ENCODE data around the gene SCNN1A. TPM values are rescaled to one million over a fixed set of nuclear protein-coding genes. Genes with fewer than 3 reads are reported as not detected.

The SCNN1A gene
- total RNA-seq, 1 donor from 2014 or later = 14.3 TPM

DNA sequence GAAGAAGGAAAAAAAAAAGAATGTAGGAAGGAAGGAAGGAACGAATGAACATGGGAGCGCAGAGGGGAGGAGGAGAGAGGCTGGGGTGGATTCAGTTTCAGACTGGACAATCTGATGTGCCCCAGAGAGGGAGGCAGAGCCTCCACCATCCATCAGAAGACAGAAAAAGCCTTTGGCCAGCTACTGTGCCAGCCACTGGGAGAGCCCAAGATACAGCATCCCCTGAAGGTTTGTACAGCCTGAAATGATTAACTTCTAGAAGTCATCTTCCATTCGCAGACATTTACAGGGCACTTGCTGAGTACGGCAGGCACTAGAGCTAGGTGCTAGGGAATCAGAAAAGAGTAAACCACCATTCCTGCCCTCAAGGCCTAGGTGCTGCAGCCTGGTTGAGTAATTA lies 55.9 kb downstream of the SCNN1A start:
- Histone ChIP-seq H3K4me1 (peaks cover 5 to 15% of the 10 kb centered on the region in 2 donors), H3K9me3 (no peaks in the 10 kb centered on the region), H3K27ac (no peak overlapping the region), H3K4me3 (no peak overlapping the region), H3K27me3 (no peaks in the 10 kb centered on the region), H3K36me3 (no peaks in the 10 kb centered on the region)
- DNase-seq (ENCODE audit: low spot score in 2 of 2) = no peak
- TF ChIP-seq, protein P1, sequence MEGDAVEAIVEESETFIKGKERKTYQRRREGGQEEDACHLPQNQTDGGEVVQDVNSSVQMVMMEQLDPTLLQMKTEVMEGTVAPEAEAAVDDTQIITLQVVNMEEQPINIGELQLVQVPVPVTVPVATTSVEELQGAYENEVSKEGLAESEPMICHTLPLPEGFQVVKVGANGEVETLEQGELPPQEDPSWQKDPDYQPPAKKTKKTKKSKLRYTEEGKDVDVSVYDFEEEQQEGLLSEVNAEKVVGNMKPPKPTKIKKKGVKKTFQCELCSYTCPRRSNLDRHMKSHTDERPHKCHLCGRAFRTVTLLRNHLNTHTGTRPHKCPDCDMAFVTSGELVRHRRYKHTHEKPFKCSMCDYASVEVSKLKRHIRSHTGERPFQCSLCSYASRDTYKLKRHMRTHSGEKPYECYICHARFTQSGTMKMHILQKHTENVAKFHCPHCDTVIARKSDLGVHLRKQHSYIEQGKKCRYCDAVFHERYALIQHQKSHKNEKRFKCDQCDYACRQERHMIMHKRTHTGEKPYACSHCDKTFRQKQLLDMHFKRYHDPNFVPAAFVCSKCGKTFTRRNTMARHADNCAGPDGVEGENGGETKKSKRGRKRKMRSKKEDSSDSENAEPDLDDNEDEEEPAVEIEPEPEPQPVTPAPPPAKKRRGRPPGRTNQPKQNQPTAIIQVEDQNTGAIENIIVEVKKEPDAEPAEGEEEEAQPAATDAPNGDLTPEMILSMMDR (IDR thresholded peaks at IDR 0.05) = no peak
- intact Hi-C loops (cut with DNase I) = no loop called here

DNA sequence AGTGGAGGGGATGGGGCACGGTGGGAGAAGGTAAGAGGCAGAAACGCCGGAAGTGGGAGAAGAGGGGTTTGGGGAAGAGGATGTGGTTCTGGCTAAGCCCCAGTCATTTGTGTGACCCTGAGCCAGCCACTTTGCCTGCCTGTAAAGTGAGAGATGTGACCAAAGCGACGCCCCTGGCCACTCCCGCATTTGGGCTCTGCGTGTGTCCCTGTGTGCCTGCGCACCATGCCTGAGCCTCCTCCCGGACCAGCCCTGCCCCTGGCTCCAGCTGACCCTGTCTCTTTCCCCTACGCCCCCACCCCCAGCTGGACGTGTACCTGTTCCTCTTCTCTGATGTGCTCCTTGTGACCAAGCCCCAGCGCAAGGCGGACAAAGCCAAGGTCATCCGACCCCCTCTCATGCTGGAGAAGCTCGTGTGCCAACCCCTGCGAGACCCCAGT lies 56.9 kb downstream of the SCNN1A start:
- Histone ChIP-seq H3K9me3 (no peaks in the 10 kb centered on the region), H3K27me3 (no peaks in the 10 kb centered on the region), H3K36me3 (no peaks in the 10 kb centered on the region), H3K27ac (no peak overlapping the region), H3K4me3 (no peak overlapping the region), H3K4me1 (peaks cover 5% of the 10 kb centered on the region in 2 donors)
- no peak for DNase-seq (ENCODE audit: low spot score in 2 of 2)
- intact Hi-C loops (cut with DNase I) = no loop called here
- TF ChIP-seq, protein P1 (IDR thresholded peaks at IDR 0.05) = no peak

DNA sequence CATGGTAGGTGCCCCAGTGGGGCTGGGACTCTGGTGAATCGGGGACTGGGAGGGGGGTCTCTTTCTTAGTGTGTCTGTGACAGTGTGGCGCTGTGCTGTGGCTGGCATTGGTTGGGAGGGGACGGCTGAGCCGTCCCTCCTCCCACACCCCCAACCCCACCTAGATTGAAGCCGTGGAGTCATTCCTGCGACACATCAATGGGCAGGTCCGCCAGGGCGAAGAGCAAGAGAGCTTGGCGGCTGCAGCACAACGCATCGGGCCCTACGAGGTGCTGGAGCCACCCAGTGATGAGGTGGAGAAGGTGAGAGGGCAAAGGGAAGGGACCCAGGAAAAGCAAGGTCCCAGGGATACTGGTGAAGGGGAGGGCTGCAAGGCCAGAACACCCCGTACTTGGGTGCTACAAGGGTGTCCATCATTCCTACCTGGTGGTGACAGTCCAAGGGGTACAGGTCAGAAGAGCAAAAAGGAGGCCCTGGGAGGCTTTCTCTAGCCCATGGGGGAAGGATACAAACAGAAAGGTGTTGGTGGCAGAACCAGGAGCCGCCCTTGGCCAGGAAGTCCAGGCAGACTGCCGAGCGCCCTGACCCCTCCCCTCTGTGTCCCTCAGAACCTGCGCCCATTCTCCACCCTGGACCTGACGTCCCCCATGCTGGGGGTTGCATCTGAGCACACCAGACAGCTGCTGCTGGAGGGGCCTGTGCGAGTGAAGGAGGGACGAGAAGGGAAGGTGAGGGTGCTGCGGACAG lies 57.5 kb downstream of the SCNN1A start:
- H3K27me3 ChIP-seq = no peaks in the 10 kb centered on the region
- intact Hi-C loops (cut with DNase I) = no loop called here
- TF ChIP-seq, protein P1 (IDR thresholded peaks at IDR 0.05) = no peak
- H3K27ac ChIP-seq = no peak overlapping the region
- no peaks in the 10 kb centered on the region for H3K9me3 ChIP-seq
- no peak for DNase-seq (ENCODE audit: low spot score in 2 of 2)
- no peaks in the 10 kb centered on the region for H3K36me3 ChIP-seq
- H3K4me1 ChIP-seq = peaks cover 1 to 3% of the 10 kb centered on the region in 2 donors
- no peak overlapping the region for H3K4me3 ChIP-seq

DNA sequence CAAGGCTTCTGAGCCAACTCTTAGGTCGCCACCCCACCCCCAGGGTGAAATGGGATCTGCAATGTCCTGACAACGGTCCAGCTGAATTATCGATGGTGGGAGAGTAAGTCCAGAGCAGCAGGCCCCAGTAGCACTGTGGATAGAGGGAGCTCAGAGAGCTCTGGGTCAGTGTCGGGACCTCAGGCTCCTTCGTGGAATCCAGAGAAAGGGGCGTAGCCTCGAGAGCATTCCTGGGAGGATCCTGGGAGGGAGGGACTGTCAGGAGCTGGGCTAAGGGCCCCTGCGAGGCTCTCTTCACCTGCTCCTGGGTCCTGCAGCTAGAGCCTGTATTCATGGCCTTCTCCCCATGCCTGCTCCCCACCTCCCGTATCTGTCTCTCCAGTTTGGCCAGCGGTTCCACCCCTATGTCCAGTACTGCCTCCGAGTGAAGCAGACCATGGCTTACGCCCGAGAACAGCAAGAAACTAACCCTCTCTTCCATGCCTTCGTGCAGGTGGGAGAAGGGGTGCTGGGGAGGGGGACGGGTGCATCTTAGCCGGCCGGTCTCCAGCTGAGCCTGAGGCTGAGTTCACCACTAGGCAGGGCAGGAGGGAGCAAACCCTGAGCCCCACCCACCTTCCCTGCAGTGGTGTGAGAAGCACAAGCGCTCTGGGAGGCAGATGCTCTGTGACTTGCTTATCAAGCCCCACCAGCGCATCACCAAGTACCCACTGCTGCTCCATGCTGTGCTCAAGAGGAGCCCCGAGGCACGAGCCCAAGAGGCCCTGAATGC lies 58.3 kb downstream of the SCNN1A start:
- Histone ChIP-seq H3K4me1 (no peaks in the 10 kb centered on the region), H3K36me3 (no peaks in the 10 kb centered on the region), H3K27ac (no peak overlapping the region), H3K4me3 (no peak overlapping the region), H3K9me3 (no peaks in the 10 kb centered on the region), H3K27me3 (no peaks in the 10 kb centered on the region)
- intact Hi-C loops (cut with DNase I) = no loop called here
- no peak for DNase-seq (ENCODE audit: low spot score in 2 of 2)
- TF ChIP-seq, protein P1 (IDR thresholded peaks at IDR 0.05) = no peak

DNA sequence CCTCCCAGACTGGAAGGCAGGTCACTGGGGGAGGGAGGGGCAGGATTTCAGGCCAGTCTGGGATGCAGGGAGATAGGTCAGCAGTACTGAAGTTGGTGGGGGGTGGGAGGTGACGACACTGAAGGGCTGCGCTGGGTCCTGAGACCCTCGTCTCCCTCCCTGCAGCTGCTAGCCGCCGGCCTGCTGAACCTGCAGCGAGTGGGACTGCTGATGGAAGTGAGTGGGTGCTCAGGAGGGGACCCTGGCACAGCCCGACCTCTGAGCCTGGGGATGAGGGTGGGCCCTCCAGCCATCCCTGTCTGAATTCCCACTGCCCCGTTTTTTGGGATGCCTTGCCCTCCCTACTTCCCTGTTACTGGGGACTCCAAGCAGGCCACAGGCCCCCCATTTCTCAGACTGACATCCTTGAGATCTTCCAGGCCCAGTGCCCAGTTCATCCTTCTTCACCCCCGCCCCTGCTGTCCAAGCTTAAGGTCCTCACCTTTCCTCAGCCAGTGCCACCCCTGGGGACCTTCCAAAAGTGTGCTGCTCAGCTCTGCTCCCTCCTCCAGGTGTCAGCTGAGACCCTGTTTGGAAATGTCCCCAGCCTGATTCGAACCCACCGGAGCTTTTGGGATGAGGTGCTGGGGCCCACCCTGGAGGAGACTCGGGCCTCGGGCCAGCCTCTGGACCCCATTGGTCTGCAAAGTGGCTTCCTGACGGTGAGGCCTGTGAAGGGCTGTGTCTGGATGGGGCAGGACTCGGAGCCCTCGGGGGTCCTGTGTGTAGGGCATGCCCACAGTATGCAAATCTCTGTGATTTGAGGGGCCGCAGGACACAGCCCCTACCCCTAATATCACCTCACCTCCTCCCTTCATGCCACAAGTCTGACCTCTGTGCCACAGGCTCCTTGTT lies 59.4 kb downstream of the SCNN1A start:
- Histone ChIP-seq H3K36me3 (no peaks in the 10 kb centered on the region), H3K27me3 (peaks cover 1% of the 10 kb centered on the region), H3K4me1 (no peaks in the 10 kb centered on the region), H3K9me3 (no peaks in the 10 kb centered on the region), H3K27ac (no peak overlapping the region), H3K4me3 (no peak overlapping the region)
- no peak for DNase-seq (ENCODE audit: low spot score in 2 of 2)
- intact Hi-C loops (cut with DNase I) = no loop called here
- TF ChIP-seq, protein P1 (IDR thresholded peaks at IDR 0.05) = no peak
